Hepatocyte (in vitro differentiated cells): ENCODE measurements around the gene PTGR1. TPM values are rescaled to one million over a fixed set of nuclear protein-coding genes. Genes with fewer than 3 reads are reported as not detected.

Source experiments
- DNase-seq: peaks from one replicate; pipeline ENCODE4 v3.0.0-alpha.2; 2016; ENCODE audit warnings: low spot score
- H2AFZ ChIP-seq: fragments of 200-600 bp; sonication (generic); 2 replicates; pipeline ENCODE4 v1.6.0; 2016; ENCODE audit warnings: antibody characterized with exemption, mild to moderate bottlenecking
- H3K27ac ChIP-seq: fragments of 200-600 bp; sonication (generic); 2 replicates; pipeline ENCODE4 v1.5.1; 2016; ENCODE audit warnings: mild to moderate bottlenecking
- H3K27me3 ChIP-seq: fragments of 200-600 bp; sonication (generic); 2 replicates; pipeline ENCODE4 v1.6.1; 2016
- H3K36me3 ChIP-seq: fragments of 200-600 bp; sonication (generic); replicated peaks from 2 replicates; pipeline ENCODE4 v1.5.1; 2016; ENCODE audit warnings: low read depth; ENCODE audit not compliant: insufficient read depth
- H3K4me1 ChIP-seq: fragments of 200-600 bp; sonication (generic); 2 replicates; pipeline ENCODE4 v1.5.1; 2016; ENCODE audit warnings: mild to moderate bottlenecking, moderate library complexity; ENCODE audit not compliant: insufficient read depth
- H3K4me2 ChIP-seq: fragments of 200-600 bp; sonication (generic); 2 replicates; pipeline ENCODE4 v1.6.0; 2016
- H3K4me3 ChIP-seq: fragments of 200-600 bp; sonication (generic); 2 replicates; pipeline ENCODE4 v1.5.1; 2016; ENCODE audit warnings: mild to moderate bottlenecking
- H3K79me2 ChIP-seq: fragments of 200-600 bp; sonication (generic); 2 replicates; pipeline ENCODE4 v1.6.0; 2017; ENCODE audit warnings: mild to moderate bottlenecking
- H3K9me2 ChIP-seq: fragments of 200-600 bp; sonication (generic); replicated peaks from 2 replicates; pipeline ENCODE4 v1.6.0; 2017; ENCODE audit warnings: mild to moderate bottlenecking; ENCODE audit not compliant: insufficient read depth
- H3K9me3 ChIP-seq: fragments of 200-600 bp; sonication (generic); 2 replicates; pipeline ENCODE4 v1.5.1; 2016; ENCODE audit warnings: low read depth, mild to moderate bottlenecking
- H4K20me1 ChIP-seq: fragments of 200-600 bp; sonication (generic); 2 replicates; pipeline ENCODE4 v1.6.0; 2016; ENCODE audit warnings: mild to moderate bottlenecking; ENCODE audit not compliant: insufficient read depth, poor library complexity, severe bottlenecking
- CTCF ChIP-seq: fragments of 200-600 bp; sonication (generic); IDR thresholded peaks from 2 replicates; pipeline ENCODE4 v1.5.1; 2016; ENCODE audit warnings: antibody characterized with exemption, mild to moderate bottlenecking; ENCODE audit not compliant: poor library complexity
- EZH2 ChIP-seq: fragments of 200-600 bp; sonication (generic); IDR thresholded peaks from 2 replicates; pipeline ENCODE4 v1.6.1; 2016; ENCODE audit warnings: antibody characterized with exemption, mild to moderate bottlenecking, borderline replicate concordance
- EZH2phosphoT487 ChIP-seq: fragments of 200-600 bp; sonication (generic); IDR thresholded peaks from one replicate; pipeline ENCODE4 v1.6.1; 2018; ENCODE audit warnings: antibody characterized with exemption, mild to moderate bottlenecking, low read depth, moderate library complexity; ENCODE audit not compliant: unreplicated experiment, severe bottlenecking
- WGBS: methylation state at CpG from one replicate; pipeline ENCODE4 v1.1.6; 2016; ENCODE audit warnings: low lambda C conversion rate; ENCODE audit errors: missing lambda C conversion rate; 5-methylcytosine and 5-hydroxymethylcytosine counted together
- polyA plus RNA-seq: library from polyadenylated mRNA; unstranded; fragments of >200 nt; fragmentation: Nextera tagmentation; extraction: Ambion mirVana; gene quantifications from 2 replicates; pipeline ENCODE4 v1.2.1, GENCODE V29; 2016
- total RNA-seq: library from RNA; depleted of rRNA; stranded (reverse); fragments of >200 nt; gene quantifications from 2 replicates; pipeline ENCODE4 v1.2.3, GENCODE V29; 2014

Gene PTGR1
- total and polyA plus RNA-seq, 2 experiments from 2014 or later: 266 to 290 TPM

GRCh38 chr9:111524731-111525055 is 74.8 kb downstream of the PTGR1 start:
- peak overlapping the region; percentile 87 for H3K4me2 ChIP-seq

GRCh38 chr9:111516061-111516465 is 83.4 kb downstream of the PTGR1 start:
- no peak overlapping the region for H3K27ac ChIP-seq
- 80% methylated on average over 2 of the region's 2 CpGs for WGBS
- H4K20me1 ChIP-seq: no peaks in the 10 kb centered on the region
- no peak overlapping the region for H2AFZ ChIP-seq
- TF ChIP-seq EZH2: no peak
- TF ChIP-seq CTCF: no peak
- TF ChIP-seq EZH2phosphoT487: no peak
- no peak overlapping the region for H3K4me3 ChIP-seq
- no peaks in the 10 kb centered on the region for H3K27me3 ChIP-seq
- DNase-seq: no peak
- no peak overlapping the region for H3K4me2 ChIP-seq
- no peaks in the 10 kb centered on the region for H3K9me3 ChIP-seq
- H3K79me2 ChIP-seq: no peaks in the 10 kb centered on the region
- no peaks in the 10 kb centered on the region for H3K36me3 ChIP-seq
- H3K4me1 ChIP-seq: no peaks in the 10 kb centered on the region
- no peaks in the 10 kb centered on the region for H3K9me2 ChIP-seq

More at GRCh38 chr9:111524731-111525055, 74.8 kb downstream of the PTGR1 start:
- TF ChIP-seq EZH2phosphoT487: no peak
- no peak for TF ChIP-seq CTCF
- no peak for TF ChIP-seq EZH2
- no peaks in the 10 kb centered on the region for H3K36me3 ChIP-seq
- no peaks in the 10 kb centered on the region for H3K4me1 ChIP-seq
- H2AFZ ChIP-seq: peak overlapping the region; percentile 70
- H3K27me3 ChIP-seq: no peaks in the 10 kb centered on the region
- WGBS: 38% methylated on average over 7 of the region's 7 CpGs
- no peaks in the 10 kb centered on the region for H3K9me3 ChIP-seq
- H3K79me2 ChIP-seq: peaks cover 2% of the 10 kb centered on the region
- H4K20me1 ChIP-seq: no peaks in the 10 kb centered on the region
- no peak for DNase-seq
- H3K9me2 ChIP-seq: no peaks in the 10 kb centered on the region
- no peak overlapping the region for H3K4me3 ChIP-seq
- no peak overlapping the region for H3K27ac ChIP-seq

GRCh38 chr9:111514967-111515366 is 84.5 kb downstream of the PTGR1 start:
- Histone ChIP-seq H3K9me3 (no peaks in the 10 kb centered on the region), H3K27me3 (no peaks in the 10 kb centered on the region), H3K4me1 (no peaks in the 10 kb centered on the region), H4K20me1 (no peaks in the 10 kb centered on the region), H3K36me3 (no peaks in the 10 kb centered on the region), H3K27ac (no peak overlapping the region), H2AFZ (no peak overlapping the region), H3K4me3 (no peak overlapping the region), H3K9me2 (no peaks in the 10 kb centered on the region), H3K79me2 (no peaks in the 10 kb centered on the region), H3K4me2 (no peak overlapping the region)
- DNase-seq: no peak
- TF ChIP-seq CTCF (no peak), EZH2 (no peak), EZH2phosphoT487 (no peak)

Other genes with a start within 250 kb of the PTGR1 start
- gene ECPAS, start 115.3 kb downstream of the PTGR1 start, total RNA-seq: 57.3 and 65.6 TPM in 2 replicates
- 29.1 and 32.1 TPM in 2 replicates for gene ECPAS, start 115.3 kb downstream of the PTGR1 start, polyA plus RNA-seq
- gene ZNF483, start 74.5 kb downstream of the PTGR1 start, total RNA-seq: 4.4 and 4.6 TPM in 2 replicates
- gene ZNF483, start 74.5 kb downstream of the PTGR1 start, polyA plus RNA-seq: 0.29 and 0.87 TPM in 2 replicates
- gene DNAJC25, start 31.7 kb upstream of the PTGR1 start, total RNA-seq: 16.0 and 16.1 TPM in 2 replicates
- gene DNAJC25, start 31.7 kb upstream of the PTGR1 start, polyA plus RNA-seq: 14.6 and 19.8 TPM in 2 replicates
- gene GNG10, start 62.0 kb upstream of the PTGR1 start, total RNA-seq: 72.6 and 101 TPM in 2 replicates
- gene GNG10, start 62.0 kb upstream of the PTGR1 start, polyA plus RNA-seq: 51.6 and 57.1 TPM in 2 replicates
- gene SHOC1, start 195.3 kb upstream of the PTGR1 start, total RNA-seq: 0.04 and 0.37 TPM in 2 replicates
- gene SHOC1, start 195.3 kb upstream of the PTGR1 start, polyA plus RNA-seq: 0.12 and 0.19 TPM in 2 replicates